Body of pancreas (tissue), 4 donors: ENCODE measurements around the gene UMODL1. TPM values are rescaled to one million over a fixed set of nuclear protein-coding genes. Genes with fewer than 3 reads are reported as not detected.

Experiments
- ATAC-seq: fragments of 150-250 bp; one replicate; pipeline ENCODE4 v1.9.1; 2016
- DNase-seq, 4 donors: peaks; one replicate each; pipeline ENCODE4 v3.0.0-alpha.2; 2019
- H3K27ac ChIP-seq, 4 donors: fragments of 200-600 bp; sonication (generic); 1 replicate in 3 of 4; 2 replicates in 1 of 4; pipeline versions ENCODE4 v1.5.1 to v1.6.1; 2016 to 2019; ENCODE audit warnings: mild to moderate bottlenecking in 1 of 4, mixed read lengths in 1 of 4, moderate library complexity in 1 of 4
- H3K27me3 ChIP-seq, 2 donors: fragments of 200-600 bp; sonication (generic); one replicate each; pipeline ENCODE4 v1.6.0; 2016; ENCODE audit warnings: mild to moderate bottlenecking in 1 of 2
- H3K36me3 ChIP-seq, 2 donors: fragments of 200-600 bp; sonication (generic); replicated peaks in 1 of 2; 2 replicates each; pipeline ENCODE4 v1.5.1; 2016; ENCODE audit warnings: low read depth in 2 of 2; ENCODE audit not compliant: insufficient read depth in 1 of 2
- H3K4me1 ChIP-seq: fragments of 200-600 bp; sonication (generic); one replicate; pipeline ENCODE4 v1.6.0; 2016
- H3K4me3 ChIP-seq, 2 donors: fragments of 200-600 bp; sonication (generic); 1 replicate in 1 of 2; 2 replicates in 1 of 2; pipeline ENCODE4 v1.5.1; 2016 to 2019
- H3K9me3 ChIP-seq, 3 donors: fragments of 200-600 bp; sonication (generic); 1 replicate in 2 of 3; 2 replicates in 1 of 3; pipeline ENCODE4 v1.5.1; 2016
- CTCF ChIP-seq, 7 experiments: fragments of 450-650 bp in 4 of 7; fragments of 200-600 bp in 3 of 7; sonication (generic) in 3 of 7; IDR thresholded peaks; one replicate each; pipeline ENCODE4 v1.5.1; 2016 to 2019; ENCODE audit warnings: antibody characterized with exemption in 7 of 7
- POLR2A ChIP-seq, 3 donors: fragments of 450-650 bp; IDR thresholded peaks; one replicate each; pipeline ENCODE4 v1.6.1; 2016; ENCODE audit warnings: antibody characterized with exemption in 3 of 3, mild to moderate bottlenecking in 2 of 3
- WGBS, 2 donors: methylation state at CpG; one replicate each; pipeline ENCODE4 v1.1.5; 2017; 5-methylcytosine and 5-hydroxymethylcytosine counted together
- intact Hi-C: fragments of 100-400 bp; cut with DNase I; formaldehyde crosslinking; loops from one replicate; pipeline ENCODE4 v1.15.1; 2023
- total RNA-seq, 2 donors: library from RNA; depleted of rRNA; stranded (reverse); fragments of >200 nt; gene quantifications; one replicate each; pipeline ENCODE4 v1.1.0, GENCODE V29; 2016

UMODL1 gene
- total RNA-seq, 2 donors from 2014 or later = not detected

GRCh38 chr21:42144679-42145568 lies 73.8 kb downstream of the UMODL1 start:
- 66 to 69% methylated on average over 4 of the region's 4 CpGs for WGBS, 2 donors

GRCh38 chr21:42145569-42146272 lies 74.6 kb downstream of the UMODL1 start:
- TF ChIP-seq CTCF (IDR thresholded peaks at IDR 0.05) = peak; percentile 87 to 95 (median 91)
- no peak for TF ChIP-seq POLR2A (IDR thresholded peaks at IDR 0.05)
- Histone ChIP-seq H3K36me3 (no peaks in the 10 kb centered on the region), H3K4me3 (no peak overlapping the region), H3K27me3 (no peaks in the 10 kb centered on the region), H3K27ac (no peak overlapping the region), H3K4me1 (peaks cover 3% of the 10 kb centered on the region), H3K9me3 (no peaks in the 10 kb centered on the region)
- ATAC-seq (peak; percentile 77), DNase-seq (peak; percentile 53 to 66 (median 62))
- intact Hi-C loops = loop anchor here (5.0 to 10.0 kb wide), 2 partner anchors 112 to 299 kb away; no protein-coding TSS in a partner anchor
- 22 to 27% methylated on average over 15 of the region's 15 CpGs for WGBS, 2 donors

More at GRCh38 chr21:42144679-42145568, 73.8 kb downstream of the UMODL1 start:
- Histone ChIP-seq H3K9me3 (no peaks in the 10 kb centered on the region), H3K4me3 (no peak overlapping the region), H3K27me3 (no peaks in the 10 kb centered on the region), H3K27ac (no peak overlapping the region), H3K4me1 (peaks cover 3% of the 10 kb centered on the region), H3K36me3 (no peaks in the 10 kb centered on the region)
- intact Hi-C loops = loop anchor here (5.0 to 10.0 kb wide), 2 partner anchors 112 to 300 kb away; no protein-coding TSS in a partner anchor
- no peak for TF ChIP-seq POLR2A (IDR thresholded peaks at IDR 0.05)
- no peak for TF ChIP-seq CTCF (IDR thresholded peaks at IDR 0.05)
- no peak for ATAC-seq
- peak in 1 of 4 donors; percentile 3 for DNase-seq

- intact Hi-C loops = loop anchor here (5.0 to 10.0 kb wide), 2 partner anchors 111 to 298 kb away; no protein-coding TSS in a partner anchor
- TF ChIP-seq CTCF (IDR thresholded peaks at IDR 0.05) = no peak
- no peak for TF ChIP-seq POLR2A (IDR thresholded peaks at IDR 0.05)
- H3K27me3 ChIP-seq = no peaks in the 10 kb centered on the region
- 72 to 77% methylated on average over 4 to 10 of the region's 10 CpGs for WGBS, 2 donors
- no peaks in the 10 kb centered on the region for H3K36me3 ChIP-seq
- H3K4me3 ChIP-seq = no peak overlapping the region
- H3K27ac ChIP-seq = no peak overlapping the region
- DNase-seq (no peak), ATAC-seq (no peak)
- no peaks in the 10 kb centered on the region for H3K9me3 ChIP-seq
- H3K4me1 ChIP-seq = peaks cover 8% of the 10 kb centered on the region
Observed at GRCh38 chr21:42146273-42146805, 75.2 kb downstream of the UMODL1 start.

GRCh38 chr21:42146821-42147220 lies 75.7 kb downstream of the UMODL1 start:
- TF ChIP-seq CTCF (IDR thresholded peaks at IDR 0.05) (no peak), POLR2A (IDR thresholded peaks at IDR 0.05) (no peak)
- WGBS, 2 donors = 76% methylated on average over 17 of the region's 19 CpGs; no CpG with 5 or more reads in 1 of the 2 donors
- intact Hi-C loops = loop anchor here (5.0 to 10.0 kb wide), 2 partner anchors 110 to 298 kb away; no protein-coding TSS in a partner anchor

More at GRCh38 chr21:42146821-42147220, 75.7 kb downstream of the UMODL1 start:
- no peak for ATAC-seq
- Histone ChIP-seq H3K27me3 (no peaks in the 10 kb centered on the region), H3K4me1 (peaks cover 13% of the 10 kb centered on the region), H3K36me3 (no peaks in the 10 kb centered on the region), H3K27ac (no peak overlapping the region), H3K9me3 (no peaks in the 10 kb centered on the region), H3K4me3 (no peak overlapping the region)
- DNase-seq = no peak
